GM12878 (cell line): ENCODE measurements around the gene CELF3.

ENCODE experiments used
- CBX3 ChIP-seq: fragments of 200-600 bp; sonication (generic); IDR thresholded peaks from 2 replicates; pipeline ENCODE4 v1.6.1; 2016; ENCODE audit warnings: low read depth, borderline replicate concordance
- PAX8 ChIP-seq: fragments of 450-650 bp; IDR thresholded peaks from 2 replicates; pipeline ENCODE4 v1.6.1; 2017; ENCODE audit warnings: mild to moderate bottlenecking, moderate library complexity
- POLR2A ChIP-seq: IDR thresholded peaks from 2 replicates; pipeline ENCODE4 v1.6.1; 2011; ENCODE audit warnings: low read depth, mild to moderate bottlenecking, low read length
- TF ChIP-seq, protein P1 (sequence below), 3 experiments: IDR thresholded peaks in 2 of 3; conservative IDR thresholded peaks in 1 of 3; 2 replicates each; pipeline ENCODE4 v1.5.1; 2011; ENCODE audit warnings: low read depth in 3 of 3, low read length in 3 of 3, mild to moderate bottlenecking in 3 of 3, control low read depth in 2 of 3, moderate library complexity in 2 of 3, inconsistent platforms in 1 of 3, mixed read lengths in 1 of 3; ENCODE audit not compliant: control insufficient read depth in 2 of 3, insufficient read depth in 1 of 3; ENCODE audit errors: extremely low read depth in 1 of 3

DNA sequence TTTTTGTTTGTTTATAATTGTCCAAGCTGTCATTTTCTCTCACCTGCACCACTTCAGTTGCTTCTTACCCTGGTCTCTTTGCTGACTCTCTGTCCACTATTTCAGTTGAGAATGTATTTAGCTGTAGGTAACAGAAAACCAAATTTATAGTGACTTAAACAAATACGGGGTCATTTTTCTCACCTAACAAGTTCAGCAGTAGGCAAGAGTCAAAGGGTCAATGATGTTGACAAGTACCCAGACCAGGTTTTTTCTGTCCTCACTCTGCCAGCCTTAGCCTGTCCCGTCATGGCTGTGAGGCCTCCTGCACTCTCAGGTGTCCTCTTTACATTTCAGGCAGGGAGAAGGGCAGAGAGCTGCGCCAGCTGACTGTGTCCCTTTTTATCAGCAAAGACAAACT, 16.5 kb upstream of the CELF3 start:
- TF ChIP-seq, protein P1, sequence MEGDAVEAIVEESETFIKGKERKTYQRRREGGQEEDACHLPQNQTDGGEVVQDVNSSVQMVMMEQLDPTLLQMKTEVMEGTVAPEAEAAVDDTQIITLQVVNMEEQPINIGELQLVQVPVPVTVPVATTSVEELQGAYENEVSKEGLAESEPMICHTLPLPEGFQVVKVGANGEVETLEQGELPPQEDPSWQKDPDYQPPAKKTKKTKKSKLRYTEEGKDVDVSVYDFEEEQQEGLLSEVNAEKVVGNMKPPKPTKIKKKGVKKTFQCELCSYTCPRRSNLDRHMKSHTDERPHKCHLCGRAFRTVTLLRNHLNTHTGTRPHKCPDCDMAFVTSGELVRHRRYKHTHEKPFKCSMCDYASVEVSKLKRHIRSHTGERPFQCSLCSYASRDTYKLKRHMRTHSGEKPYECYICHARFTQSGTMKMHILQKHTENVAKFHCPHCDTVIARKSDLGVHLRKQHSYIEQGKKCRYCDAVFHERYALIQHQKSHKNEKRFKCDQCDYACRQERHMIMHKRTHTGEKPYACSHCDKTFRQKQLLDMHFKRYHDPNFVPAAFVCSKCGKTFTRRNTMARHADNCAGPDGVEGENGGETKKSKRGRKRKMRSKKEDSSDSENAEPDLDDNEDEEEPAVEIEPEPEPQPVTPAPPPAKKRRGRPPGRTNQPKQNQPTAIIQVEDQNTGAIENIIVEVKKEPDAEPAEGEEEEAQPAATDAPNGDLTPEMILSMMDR (IDR thresholded peaks at IDR 0.05 in 2 of 3, conservative IDR thresholded peaks at IDR 0.05 in 1 of 3; ENCODE audit: control insufficient read depth in 2 of 3, extremely low read depth in 1 of 3, insufficient read depth in 1 of 3, low read depth in 3 of 3, low read length in 3 of 3) = no peak
- TF ChIP-seq CBX3 = no peak
- TF ChIP-seq POLR2A = no peak
- TF ChIP-seq PAX8 = no peak
